HEK293 (cell line): Measurements from ENCODE around the gene SERPINB7.

Source experiments
- CTCF ChIA-PET: fragments of 350-600 bp; formaldehyde crosslinking; extraction: SDS; loops from one replicate; lab custom pipeline; 2021; ENCODE audit warnings: antibody characterized with exemption; lab: Yijun Ruan, JAX
- POLR2A ChIA-PET: fragments of 300-600 bp; formaldehyde crosslinking; extraction: SDS; loops from one replicate; lab custom pipeline; 2020; ENCODE audit warnings: antibody characterized with exemption, inconsistent platforms; lab: Yijun Ruan, JAX
- H3K27ac ChIP-seq: fragments of 200-500 bp; sonication (Bioruptor generic); 2 replicates; pipeline ENCODE4 v1.5.1; 2014; ENCODE audit warnings: low read depth, low read length, control low read depth, inconsistent platforms; ENCODE audit errors: extremely low read depth
- H3K36me3 ChIP-seq, 2 experiments: fragments of 200-500 bp in 1 of 2; sonication (Bioruptor generic) in 1 of 2; 1 replicate in 1 of 2; 2 replicates in 1 of 2; pipeline ENCODE4 v1.5.1; 2014 to 2017; ENCODE audit warnings: inconsistent platforms in 2 of 2, low read length in 2 of 2; ENCODE audit not compliant: control insufficient read depth in 2 of 2, insufficient read depth in 1 of 2
- H3K4me1 ChIP-seq: fragments of 200-500 bp; sonication (Bioruptor generic); 2 replicates; pipeline ENCODE4 v1.5.1; 2014; ENCODE audit warnings: mild to moderate bottlenecking, low read length, inconsistent platforms; ENCODE audit not compliant: control insufficient read depth, insufficient read depth
- H3K4me3 ChIP-seq: 2 replicates; pipeline ENCODE4 v1.5.1; 2011; ENCODE audit warnings: low read depth, mild to moderate bottlenecking, control low read depth, low read length, moderate library complexity
- H3K9me3 ChIP-seq: fragments of 200-500 bp; sonication (Bioruptor generic); 2 replicates; pipeline ENCODE4 v1.5.1; 2014; ENCODE audit warnings: low read depth, low read length, inconsistent platforms; ENCODE audit not compliant: control insufficient read depth, insufficient read depth
- AEBP2 ChIP-seq: fragments of 450-650 bp; formaldehyde crosslinking; IDR thresholded peaks from 2 replicates; pipeline ENCODE4 v1.5.1; 2016; ENCODE audit warnings: missing biosample characterization, missing genetic modification characterization, borderline replicate concordance
- BCL11B ChIP-seq: fragments of 450-650 bp; formaldehyde crosslinking; IDR thresholded peaks from 2 replicates; pipeline ENCODE4 v1.5.1; 2016; ENCODE audit warnings: low read depth, missing biosample characterization, missing genetic modification characterization
- HOXC10 ChIP-seq: sonication (generic); formaldehyde crosslinking; IDR thresholded peaks from 2 replicates; pipeline ENCODE4 v1.8.1; 2023; ENCODE audit warnings: mild to moderate bottlenecking, missing genetic modification reagents
- REPIN1 ChIP-seq: fragments of 450-650 bp; formaldehyde crosslinking; IDR thresholded peaks from 2 replicates; pipeline ENCODE4 v1.5.1; 2017; ENCODE audit warnings: missing biosample characterization, missing genetic modification characterization, low read depth
- SP2 ChIP-seq: fragments of 450-650 bp; formaldehyde crosslinking; IDR thresholded peaks from 2 replicates; pipeline ENCODE4 v1.5.1; 2016; ENCODE audit warnings: missing biosample characterization, missing genetic modification characterization
- SP3 ChIP-seq: fragments of 450-650 bp; formaldehyde crosslinking; IDR thresholded peaks from 2 replicates; pipeline ENCODE4 v1.5.1; 2016; ENCODE audit warnings: missing biosample characterization, missing genetic modification characterization
- SP7 ChIP-seq: fragments of 450-650 bp; formaldehyde crosslinking; IDR thresholded peaks from 2 replicates; pipeline ENCODE4 v1.5.1; 2016; ENCODE audit warnings: missing biosample characterization, missing genetic modification characterization
- ZBTB11 ChIP-seq: fragments of 450-650 bp; formaldehyde crosslinking; conservative IDR thresholded peaks from 2 replicates; pipeline ENCODE4 v1.5.1; 2016; ENCODE audit warnings: low read depth, missing biosample characterization, missing genetic modification characterization
- ZFP37 ChIP-seq: fragments of 450-650 bp; formaldehyde crosslinking; IDR thresholded peaks from 2 replicates; pipeline ENCODE4 v1.5.1; 2016; ENCODE audit warnings: missing biosample characterization, missing genetic modification characterization
- ZFP41 ChIP-seq: fragments of 450-650 bp; formaldehyde crosslinking; IDR thresholded peaks from 2 replicates; pipeline ENCODE4 v1.5.1; 2016; ENCODE audit warnings: missing biosample characterization, missing genetic modification characterization, borderline replicate concordance
- ZNF121 ChIP-seq: fragments of 450-650 bp; formaldehyde crosslinking; IDR thresholded peaks from 2 replicates; pipeline ENCODE4 v1.5.1; 2016; ENCODE audit warnings: missing biosample characterization, missing genetic modification characterization
- ZNF184 ChIP-seq: fragments of 450-650 bp; IDR thresholded peaks from 2 replicates; pipeline ENCODE4 v1.5.1; 2018; ENCODE audit warnings: missing biosample characterization, mild to moderate bottlenecking, missing genetic modification characterization
- ZNF2 ChIP-seq: fragments of 450-650 bp; formaldehyde crosslinking; IDR thresholded peaks from 2 replicates; pipeline ENCODE4 v1.5.1; 2016; ENCODE audit warnings: missing biosample characterization, missing genetic modification characterization
- ZNF26 ChIP-seq: fragments of 450-650 bp; formaldehyde crosslinking; IDR thresholded peaks from 2 replicates; pipeline ENCODE4 v1.5.1; 2016; ENCODE audit warnings: missing biosample characterization, missing genetic modification characterization
- ZNF324 ChIP-seq: fragments of 450-650 bp; formaldehyde crosslinking; IDR thresholded peaks from 2 replicates; pipeline ENCODE4 v1.5.1; 2016; ENCODE audit warnings: missing biosample characterization, missing genetic modification characterization
- ZNF610 ChIP-seq: fragments of 450-650 bp; formaldehyde crosslinking; IDR thresholded peaks from 2 replicates; pipeline ENCODE4 v1.5.1; 2016; ENCODE audit warnings: missing biosample characterization, missing genetic modification characterization, borderline replicate concordance
- ZNF707 ChIP-seq: fragments of 450-650 bp; formaldehyde crosslinking; IDR thresholded peaks from 2 replicates; pipeline ENCODE4 v1.5.1; 2016; ENCODE audit warnings: missing biosample characterization, missing genetic modification characterization
- ZNF76 ChIP-seq: fragments of 450-650 bp; formaldehyde crosslinking; IDR thresholded peaks from 2 replicates; pipeline ENCODE4; 2016; ENCODE audit warnings: low read depth, missing biosample characterization, missing genetic modification characterization, borderline replicate concordance
- ZSCAN16 ChIP-seq: fragments of 450-650 bp; formaldehyde crosslinking; IDR thresholded peaks from 2 replicates; pipeline ENCODE4 v1.5.1; 2016; ENCODE audit warnings: missing biosample characterization, missing genetic modification characterization
- ZSCAN30 ChIP-seq: fragments of 450-650 bp; IDR thresholded peaks from 2 replicates; pipeline ENCODE4 v1.5.1; 2018; ENCODE audit warnings: missing biosample characterization, mild to moderate bottlenecking, missing genetic modification characterization, moderate library complexity
- ZSCAN5A ChIP-seq: fragments of 450-650 bp; formaldehyde crosslinking; IDR thresholded peaks from 2 replicates; pipeline ENCODE4 v1.5.1; 2016; ENCODE audit warnings: missing biosample characterization, missing genetic modification characterization
- TF ChIP-seq, protein P1 (sequence below): fragments of 450-650 bp; formaldehyde crosslinking; IDR thresholded peaks from 2 replicates; pipeline ENCODE4 v1.5.1; 2016; ENCODE audit warnings: missing biosample characterization, missing genetic modification characterization

SERPINB7 gene

GRCh38 chr18:63753676-63754075, 21.5 kb upstream of the SERPINB7 start (continued):
- TF ChIP-seq ZSCAN30, result no peak

DNA sequence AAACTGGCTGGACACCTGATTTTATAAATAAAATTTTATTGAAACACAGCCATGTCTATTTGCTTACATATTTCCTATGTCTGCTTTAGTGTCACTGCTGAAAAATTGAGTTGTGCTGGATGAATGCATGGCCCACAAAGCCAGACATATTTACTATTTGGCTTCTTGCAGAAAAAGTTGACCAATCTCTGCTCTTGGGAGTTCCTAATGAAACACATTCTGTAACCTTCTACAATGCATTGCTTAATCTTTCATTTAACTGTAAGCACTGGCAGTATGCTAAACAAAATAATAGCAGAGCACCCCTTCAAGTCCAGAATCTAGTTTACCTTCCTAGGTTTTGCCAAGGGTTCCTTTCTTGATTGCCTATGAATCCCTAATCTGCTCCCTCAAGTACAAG, 17.7 kb upstream of the SERPINB7 start:
- ChIA-PET POLR2A (no interaction called here), CTCF (no interaction called here)
- Histone ChIP-seq H3K4me3 (no peak overlapping the region), H3K9me3 (no peaks in the 10 kb centered on the region), H3K4me1 (no peaks in the 10 kb centered on the region), H3K27ac (no peak overlapping the region), H3K36me3 (no peaks in the 10 kb centered on the region)
- TF ChIP-seq ZSCAN16 (tag by site-specific recombination) (no peak), ZFP37 (tag by site-specific recombination) (no peak), ZFP41 (tag by site-specific recombination) (no peak), SP2 (no peak), ZSCAN5A (tag by site-specific recombination) (no peak), ZNF707 (tag by site-specific recombination) (no peak), ZNF2 (tag by site-specific recombination) (no peak), ZNF121 (no peak)
- TF ChIP-seq, protein P1, sequence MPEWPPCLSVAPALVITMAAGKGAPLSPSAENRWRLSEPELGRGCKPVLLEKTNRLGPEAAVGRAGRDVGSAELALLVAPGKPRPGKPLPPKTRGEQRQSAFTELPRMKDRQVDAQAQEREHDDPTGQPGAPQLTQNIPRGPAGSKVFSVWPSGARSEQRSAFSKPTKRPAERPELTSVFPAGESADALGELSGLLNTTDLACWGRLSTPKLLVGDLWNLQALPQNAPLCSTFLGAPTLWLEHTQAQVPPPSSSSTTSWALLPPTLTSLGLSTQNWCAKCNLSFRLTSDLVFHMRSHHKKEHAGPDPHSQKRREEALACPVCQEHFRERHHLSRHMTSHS, result no peak

DNA sequence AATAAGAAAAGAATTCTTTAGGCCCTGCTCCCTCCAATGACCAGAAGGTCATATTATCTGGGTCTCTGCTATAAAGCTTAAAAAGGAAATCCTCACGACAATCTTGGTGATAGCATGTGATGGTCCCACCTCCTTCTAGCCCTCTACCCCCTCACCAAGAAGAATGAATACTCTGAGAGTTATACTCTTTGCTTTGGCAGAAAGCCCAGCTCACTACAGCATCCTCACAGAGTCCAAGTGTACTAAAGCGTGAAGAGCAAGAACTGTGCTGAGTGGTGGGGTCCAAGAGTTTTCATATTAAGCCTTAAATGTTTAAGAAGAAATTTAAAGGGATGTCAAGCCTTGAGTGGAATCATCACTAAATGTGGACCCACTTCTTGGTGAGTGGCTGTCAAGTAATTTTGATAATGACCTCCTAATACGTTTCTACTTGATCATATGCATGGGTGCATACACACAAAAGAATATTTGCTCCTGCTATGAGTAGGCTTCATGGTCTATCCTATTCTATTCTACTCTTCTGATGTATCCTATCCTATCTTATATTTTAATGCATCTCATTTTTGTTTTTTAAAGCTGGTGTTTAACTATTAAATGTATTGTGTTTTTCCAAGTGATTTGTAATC, 16.5 kb upstream of the SERPINB7 start:
- ChIA-PET POLR2A (no interaction called here), CTCF (interaction anchor here (0.6 kb wide), 2 partner anchors 39 to 125 kb away, joined by 3 read pairs; no protein-coding TSS in a partner anchor)
- TF ChIP-seq ZNF324 (tag by site-specific recombination) (no peak), ZNF184 (tag by site-specific recombination) (no peak), AEBP2 (tag by site-specific recombination) (no peak), SP3 (tag by site-specific recombination) (no peak), HOXC10 (CRISPR knock-in tag) (no peak), ZBTB11 (no peak), ZNF26 (no peak), ZNF76 (tag by site-specific recombination) (no peak), ZNF610 (no peak), SP7 (no peak), ZFP37 (tag by site-specific recombination) (no peak), BCL11B (no peak), REPIN1 (tag by site-specific recombination) (no peak)

More for the DNA sequence above, 16.5 kb upstream of the SERPINB7 start:
- Histone ChIP-seq H3K4me3 (no peak overlapping the region), H3K36me3 (no peaks in the 10 kb centered on the region), H3K4me1 (no peaks in the 10 kb centered on the region), H3K27ac (no peak overlapping the region), H3K9me3 (no peaks in the 10 kb centered on the region)
